HCT116 (cell line): ENCODE results near the gene PAQR6.

ENCODE experiments used
- CEBPB ChIP-seq: IDR thresholded peaks from 2 replicates; pipeline ENCODE4 v1.6.1; 2012; ENCODE audit warnings: low read depth
- EGR1 ChIP-seq: IDR thresholded peaks from 2 replicates; pipeline ENCODE4 v1.6.1; 2012; ENCODE audit warnings: low read depth
- EZH2 ChIP-seq: fragments of 200-600 bp; sonication (generic); IDR thresholded peaks from 2 replicates; pipeline ENCODE4 v1.6.1; 2017; ENCODE audit warnings: antibody characterized with exemption, mixed run types
- EZH2phosphoT487 ChIP-seq: fragments of 200-600 bp; IDR thresholded peaks from 2 replicates; pipeline ENCODE4 v1.6.1; 2018; ENCODE audit warnings: antibody characterized with exemption, borderline replicate concordance
- JUND ChIP-seq: IDR thresholded peaks from 2 replicates; pipeline ENCODE4 v1.6.1; 2012
- POLR2A ChIP-seq: IDR thresholded peaks from 2 replicates; pipeline ENCODE4 v1.7.0; 2011; ENCODE audit warnings: borderline replicate concordance; ENCODE audit not compliant: insufficient read depth, insufficient read length; ENCODE audit errors: extremely low read depth
- POLR2AphosphoS5 ChIP-seq: IDR thresholded peaks from 2 replicates; pipeline ENCODE4 v1.6.1; 2011; ENCODE audit warnings: mild to moderate bottlenecking, low read depth, low read length, moderate library complexity
- SIN3A ChIP-seq: IDR thresholded peaks from 2 replicates; pipeline ENCODE4 v1.6.1; 2012; ENCODE audit warnings: low read depth
- SP1 ChIP-seq: IDR thresholded peaks from 2 replicates; pipeline ENCODE4 v1.6.1; 2012; ENCODE audit warnings: low read depth
- YY1 ChIP-seq: IDR thresholded peaks from 2 replicates; pipeline ENCODE4 v1.6.1; 2011; ENCODE audit warnings: low read length, low read depth, moderate library complexity, mild to moderate bottlenecking; ENCODE audit not compliant: insufficient replicate concordance; ENCODE audit errors: extremely low read depth
- ZFX ChIP-seq: fragments of 450-650 bp; IDR thresholded peaks from 2 replicates; pipeline ENCODE4 v1.6.1; 2017
- TF ChIP-seq, protein P1 (sequence below), 3 experiments: fragments of 200-600 bp in 1 of 3; sonication (generic) in 1 of 3; IDR thresholded peaks in 2 of 3; conservative IDR thresholded peaks in 1 of 3; 2 replicates each; pipeline ENCODE4 v1.5.1; 2012 to 2017; ENCODE audit warnings: low read depth in 2 of 3, low read length in 2 of 3, antibody characterized with exemption in 1 of 3, borderline replicate concordance in 1 of 3, control low read depth in 1 of 3, mild to moderate bottlenecking in 1 of 3, mixed read lengths in 1 of 3, mixed run types in 1 of 3, moderate library complexity in 1 of 3; ENCODE audit not compliant: insufficient read depth in 1 of 3
- TF ChIP-seq, protein P2 (sequence below): IDR thresholded peaks from 2 replicates; pipeline ENCODE4 v1.6.1; 2012

DNA sequence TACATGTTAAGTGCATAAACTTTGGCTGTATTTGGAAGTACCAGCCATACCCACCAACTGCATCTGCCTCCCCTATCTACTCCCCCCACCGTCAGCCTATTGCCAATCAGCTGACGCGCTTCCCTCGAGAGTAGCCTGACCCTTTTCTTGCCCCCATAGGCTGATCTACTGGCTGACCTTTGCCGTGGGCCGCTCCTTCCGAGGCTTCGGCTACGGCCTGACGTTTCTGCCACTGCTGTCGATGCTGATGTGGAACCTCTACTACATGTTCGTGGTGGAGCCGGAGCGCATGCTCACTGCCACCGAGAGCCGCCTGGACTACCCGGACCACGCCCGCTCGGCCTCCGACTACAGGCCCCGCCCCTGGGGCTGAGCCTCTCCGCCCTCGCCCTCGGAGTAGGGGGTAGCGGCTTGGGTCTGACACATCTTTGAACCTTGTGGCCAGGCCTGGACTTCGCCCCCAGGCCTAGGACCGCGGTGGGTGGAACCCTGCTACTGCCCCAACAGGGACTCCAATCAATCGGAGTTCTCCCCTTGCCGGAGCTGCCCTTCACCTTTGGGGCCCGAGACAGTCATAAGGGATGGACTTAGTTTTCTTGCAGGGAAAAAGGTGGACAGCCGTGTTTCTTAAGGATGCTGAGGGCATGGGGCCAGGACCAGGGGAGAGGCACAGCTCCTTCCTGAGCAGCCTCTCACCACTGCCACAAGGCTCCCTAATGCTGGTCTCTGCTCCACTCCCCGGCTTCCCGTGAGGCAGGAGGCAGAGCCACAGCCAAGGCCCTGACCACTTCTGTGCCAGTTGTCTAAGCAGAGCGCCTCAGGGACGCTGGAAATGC is 43.6 kb upstream of the PAQR6 start:
- TF ChIP-seq SP1: no peak
- TF ChIP-seq EZH2phosphoT487: no peak
- TF ChIP-seq, protein P1, sequence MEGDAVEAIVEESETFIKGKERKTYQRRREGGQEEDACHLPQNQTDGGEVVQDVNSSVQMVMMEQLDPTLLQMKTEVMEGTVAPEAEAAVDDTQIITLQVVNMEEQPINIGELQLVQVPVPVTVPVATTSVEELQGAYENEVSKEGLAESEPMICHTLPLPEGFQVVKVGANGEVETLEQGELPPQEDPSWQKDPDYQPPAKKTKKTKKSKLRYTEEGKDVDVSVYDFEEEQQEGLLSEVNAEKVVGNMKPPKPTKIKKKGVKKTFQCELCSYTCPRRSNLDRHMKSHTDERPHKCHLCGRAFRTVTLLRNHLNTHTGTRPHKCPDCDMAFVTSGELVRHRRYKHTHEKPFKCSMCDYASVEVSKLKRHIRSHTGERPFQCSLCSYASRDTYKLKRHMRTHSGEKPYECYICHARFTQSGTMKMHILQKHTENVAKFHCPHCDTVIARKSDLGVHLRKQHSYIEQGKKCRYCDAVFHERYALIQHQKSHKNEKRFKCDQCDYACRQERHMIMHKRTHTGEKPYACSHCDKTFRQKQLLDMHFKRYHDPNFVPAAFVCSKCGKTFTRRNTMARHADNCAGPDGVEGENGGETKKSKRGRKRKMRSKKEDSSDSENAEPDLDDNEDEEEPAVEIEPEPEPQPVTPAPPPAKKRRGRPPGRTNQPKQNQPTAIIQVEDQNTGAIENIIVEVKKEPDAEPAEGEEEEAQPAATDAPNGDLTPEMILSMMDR (IDR thresholded peaks at IDR 0.05 in 2 of 3, conservative IDR thresholded peaks at IDR 0.05 in 1 of 3; ENCODE audit: borderline replicate concordance in 1 of 3, insufficient read depth in 1 of 3, low read depth in 2 of 3, low read length in 2 of 3): no peak
- no peak for TF ChIP-seq EZH2
- TF ChIP-seq, protein P2, sequence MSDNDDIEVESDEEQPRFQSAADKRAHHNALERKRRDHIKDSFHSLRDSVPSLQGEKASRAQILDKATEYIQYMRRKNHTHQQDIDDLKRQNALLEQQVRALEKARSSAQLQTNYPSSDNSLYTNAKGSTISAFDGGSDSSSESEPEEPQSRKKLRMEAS: no peak
- no peak for TF ChIP-seq POLR2AphosphoS5
- no peak for TF ChIP-seq JUND
- TF ChIP-seq POLR2A: no peak
- no peak for TF ChIP-seq ZFX
- no peak for TF ChIP-seq SIN3A
- no peak for TF ChIP-seq YY1
- no peak for TF ChIP-seq EGR1
- TF ChIP-seq CEBPB: no peak
